GM12873 (cell line): Measurements from ENCODE around the gene CRBN.

Experiments used
- CTCF ChIP-seq: IDR thresholded peaks from 2 replicates; pipeline ENCODE4 v1.5.1; 2012; ENCODE audit warnings: low read depth, mild to moderate bottlenecking, moderate library complexity, low read length, control low read depth; ENCODE audit not compliant: insufficient read depth; ENCODE audit errors: missing control alignments

Gene CRBN

DNA sequence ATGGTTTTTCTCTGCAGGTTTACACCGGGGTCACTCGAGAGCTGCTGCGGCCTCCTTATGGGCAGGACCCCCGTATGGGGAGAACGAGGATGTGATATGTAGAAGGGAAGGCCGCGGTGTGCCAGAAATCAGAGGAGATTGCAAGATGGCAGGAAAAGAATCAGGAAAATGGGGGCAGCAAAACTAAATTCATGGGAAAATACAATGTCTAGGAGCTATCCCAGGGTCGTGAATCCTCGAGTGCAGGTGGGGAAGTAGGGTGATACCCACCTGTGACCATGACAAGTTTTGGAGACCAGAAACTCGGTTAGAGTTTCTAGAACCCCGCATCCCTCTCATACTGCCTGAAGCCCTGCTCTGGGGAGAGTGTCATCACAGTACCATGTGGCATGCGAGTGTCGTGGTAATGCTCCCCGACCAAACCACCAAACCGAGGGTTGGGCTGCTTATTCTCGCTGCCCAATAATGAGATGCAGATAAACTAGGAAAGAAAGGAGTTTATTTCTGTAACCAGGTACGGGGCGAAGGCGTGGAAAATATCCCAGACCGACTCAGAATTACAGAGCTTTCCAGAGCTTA, 52.0 kb downstream of the CRBN start:
- no peak for TF ChIP-seq CTCF

- no peak for TF ChIP-seq CTCF
Observed at GRCh38 chr3:3126477-3127431, 52.7 kb downstream of the CRBN start, which contains the start of gene TRNT1. Gene TRNT1 (plus strand): TSS chr3:3126940. CDS start chr3:3129041, 2,101 bp downstream.

GRCh38 chr3:3125977-3126376, 53.5 kb downstream of the CRBN start:
- TF ChIP-seq CTCF, result no peak

- no peak for TF ChIP-seq CTCF
Observed at GRCh38 chr3:3119393-3119851, 60.1 kb downstream of the CRBN start.

DNA sequence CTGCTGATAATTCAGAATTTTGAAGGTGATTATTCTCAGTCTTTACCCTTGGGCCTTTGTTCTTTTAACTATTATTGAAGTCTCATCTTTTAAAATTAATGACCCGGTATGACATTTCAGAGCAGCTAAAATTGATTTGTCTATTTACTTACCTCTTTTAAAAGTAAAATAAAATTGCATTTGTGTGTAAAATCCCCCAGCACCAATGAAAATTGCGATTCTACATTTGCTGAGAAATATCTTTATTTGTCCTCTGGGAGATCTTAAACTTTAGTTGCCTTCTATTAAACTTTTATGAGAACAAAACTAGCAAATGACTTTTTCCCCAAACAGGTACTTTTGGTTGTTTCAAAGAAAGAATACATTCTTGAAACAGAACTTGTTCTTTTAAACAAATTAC, 61.8 kb downstream of the CRBN start:
- TF ChIP-seq CTCF, result no peak

GRCh38 chr3:3113042-3113709, 66.3 kb downstream of the CRBN start:
- TF ChIP-seq CTCF, result no peak

DNA sequence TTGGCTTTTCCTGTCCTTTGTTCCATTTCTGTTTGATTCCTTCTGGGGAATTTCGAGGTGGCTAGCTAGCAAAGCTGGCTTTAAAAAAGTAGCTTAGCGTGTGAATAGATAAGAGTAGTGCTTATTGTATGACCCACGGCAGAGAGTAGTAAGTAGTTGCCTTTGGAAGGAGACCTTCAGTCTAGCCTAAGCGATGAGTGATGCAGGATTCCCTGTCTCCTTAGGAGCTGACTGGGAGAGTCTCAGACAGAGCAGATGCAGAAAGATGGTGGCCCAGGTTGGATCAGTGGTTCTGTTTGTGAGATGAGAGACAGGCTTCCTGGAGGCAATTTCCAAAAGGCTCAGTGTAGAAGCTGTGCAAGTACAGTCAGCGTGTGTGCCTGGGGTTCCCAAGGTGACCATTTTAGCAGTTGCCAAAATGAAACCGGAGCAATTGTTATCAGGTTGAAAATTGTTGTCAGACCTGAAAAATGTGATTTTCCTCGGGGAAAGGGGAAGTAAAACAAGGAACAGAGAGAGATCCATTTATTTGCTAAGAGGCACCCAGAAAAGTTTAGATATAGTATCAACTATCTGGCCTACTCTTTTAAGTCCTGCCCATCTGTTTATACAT, 68.6 kb downstream of the CRBN start:
- TF ChIP-seq CTCF, result no peak
